Right cardiac atrium (tissue), 5 donors: Measurements from ENCODE around the gene FAM163A. TPM values are rescaled to one million over a fixed set of nuclear protein-coding genes. Genes with fewer than 3 reads are reported as not detected.

Experiments
- ATAC-seq, 2 donors: fragments of 200-7000 bp; cut with Tn5 transposase; one replicate each; pipeline versions ENCODE4 v1.8.0 to v1.9.1; 2020; ENCODE audit warnings: moderate library complexity in 2 of 2, mild to moderate bottlenecking in 1 of 2
- DNase-seq, 3 donors: peaks; one replicate each; pipeline ENCODE4 v3.0.0-alpha.2; 2020
- H3K27ac ChIP-seq: one replicate; pipeline ENCODE4 v1.5.1; 2013; ENCODE audit warnings: mild to moderate bottlenecking, low read length, control low read depth, moderate library complexity
- H3K27me3 ChIP-seq: one replicate; pipeline ENCODE4 v1.6.1; 2013; ENCODE audit not compliant: control insufficient read depth, insufficient read depth
- H3K4me1 ChIP-seq: one replicate; pipeline ENCODE4 v1.6.1; 2013; ENCODE audit warnings: low read length; ENCODE audit not compliant: control insufficient read depth, insufficient read depth
- H3K4me3 ChIP-seq: one replicate; pipeline ENCODE4 v1.5.1; 2013; ENCODE audit warnings: low read length, control low read depth
- H3K9me3 ChIP-seq: one replicate; pipeline ENCODE4 v1.6.1; 2013; ENCODE audit warnings: low read length; ENCODE audit not compliant: control insufficient read depth
- WGBS: extraction: QIAGEN DNeasy Blood & Tissue Kit; methylation state at CpG from one replicate; pipeline ENCODE4 v1.1.7; 2013; 5-methylcytosine and 5-hydroxymethylcytosine counted together
- intact Hi-C, 4 donors: fragments of 100-400 bp; cut with DNase I; formaldehyde crosslinking; loops; one replicate each; pipeline versions ENCODE4 v1.11.0 to v1.14.0; 2022 to 2023
- polyA plus RNA-seq: library from polyadenylated mRNA; stranded (reverse); fragments of 200-250 nt; gene quantifications from one replicate; pipeline ENCODE4 v1.2.3, GENCODE V29; 2013
- total RNA-seq, 4 donors: library from RNA; stranded (reverse); fragmentation: NEBNext Ultra II Directional; extraction: Animal tissue kit (Norgen Biotek cat#: 25700); gene quantifications; one replicate each; pipeline ENCODE4 v1.2.1, GENCODE V29; 2021
- donor health status: healthy with polysubstance abuse.
- donor health status: DM: no; HTN: yes; CAD: no.
- donor health status: DM: no; HTN: no; CAD: no.
- donor health status: DM: no; HTN: yes; CAD: no; lungs with severe emphysema.
- donor health status: DM: yes; HTN: yes; CAD: no.

The FAM163A gene
- total and polyA plus RNA-seq, 5 donors: 0.09 to 0.19 (median 0.16) TPM; not detected in 2

- Histone ChIP-seq H3K9me3 (no peaks in the 10 kb centered on the region), H3K4me3 (no peak overlapping the region), H3K27me3 (no peaks in the 10 kb centered on the region), H3K27ac (no peak overlapping the region), H3K4me1 (no peaks in the 10 kb centered on the region)
- ATAC-seq (peak; percentile 18 to 74), DNase-seq (peak in 1 of 3 donors; percentile 29)
- WGBS: 81% methylated on average over 11 of the region's 11 CpGs
- intact Hi-C loops: loop anchor here in 1 of 4 donors (2.0 kb wide), 1 partner anchor 99 kb away; no protein-coding TSS in a partner anchor
Measured at GRCh38 chr1:179807691-179808485, 64.8 kb downstream of the FAM163A start.

GRCh38 chr1:179808503-179808902 is 65.4 kb downstream of the FAM163A start:
- Histone ChIP-seq H3K9me3 (no peaks in the 10 kb centered on the region), H3K4me3 (no peak overlapping the region), H3K27me3 (no peaks in the 10 kb centered on the region), H3K27ac (no peak overlapping the region), H3K4me1 (no peaks in the 10 kb centered on the region)
- intact Hi-C loops: loop anchor here in 1 of 4 donors (2.0 kb wide), 1 partner anchor 100 kb away; no protein-coding TSS in a partner anchor
- no peak for DNase-seq
- ATAC-seq: no peak
- WGBS: 97% methylated on average over 1 of the region's 1 CpG

GRCh38 chr1:179809506-179810366 is 66.6 kb downstream of the FAM163A start:
- intact Hi-C loops: loop anchor here (1.0 to 5.0 kb wide), 4 partner anchors 101 to 103 kb away; no protein-coding TSS in a partner anchor
- ATAC-seq (peak; percentile 52 to 57), DNase-seq (peak in 2 of 3 donors; percentile 46 to 76)
- H3K4me1 ChIP-seq: peaks cover 2% of the 10 kb centered on the region
- 43% methylated on average over 14 of the region's 14 CpGs for WGBS
- H3K27me3 ChIP-seq: no peaks in the 10 kb centered on the region
- no peak overlapping the region for H3K4me3 ChIP-seq
- H3K27ac ChIP-seq: no peak overlapping the region
- no peaks in the 10 kb centered on the region for H3K9me3 ChIP-seq

- intact Hi-C loops: loop anchor here in 3 of 4 donors (1.0 to 5.0 kb wide), 3 partner anchors 103 to 104 kb away; no protein-coding TSS in a partner anchor
- no peak for ATAC-seq
Measured at GRCh38 chr1:179810367-179810715, 67.2 kb downstream of the FAM163A start.

GRCh38 chr1:179812501-179813292 is 69.6 kb downstream of the FAM163A start:
- Histone ChIP-seq H3K9me3 (no peaks in the 10 kb centered on the region), H3K27ac (no peak overlapping the region), H3K4me3 (no peak overlapping the region), H3K27me3 (no peaks in the 10 kb centered on the region), H3K4me1 (peaks cover 5% of the 10 kb centered on the region)
- ATAC-seq: no peak
- DNase-seq: peak in 2 of 3 donors; percentile 44 to 75
- intact Hi-C loops: loop anchor here in 1 of 4 donors (5.0 kb wide), 1 partner anchor 105 kb away; no protein-coding TSS in a partner anchor
- WGBS: 76% methylated on average over 37 of the region's 37 CpGs

More at GRCh38 chr1:179810367-179810715, 67.2 kb downstream of the FAM163A start:
- Histone ChIP-seq H3K4me3 (no peak overlapping the region), H3K27me3 (no peaks in the 10 kb centered on the region), H3K4me1 (peaks cover 2% of the 10 kb centered on the region), H3K9me3 (no peaks in the 10 kb centered on the region), H3K27ac (no peak overlapping the region)
- DNase-seq: no peak
- WGBS: 80% methylated on average over 7 of the region's 7 CpGs

GRCh38 chr1:179813626-179814545 is 70.8 kb downstream of the FAM163A start:
- Histone ChIP-seq H3K27ac (no peak overlapping the region), H3K4me3 (no peak overlapping the region), H3K27me3 (no peaks in the 10 kb centered on the region), H3K4me1 (peaks cover 5% of the 10 kb centered on the region), H3K9me3 (no peaks in the 10 kb centered on the region)
- ATAC-seq (no peak), DNase-seq (peak in 1 of 3 donors; percentile 60)
- intact Hi-C loops: loop anchor here in 1 of 4 donors (5.0 kb wide), 1 partner anchor 107 kb away; no protein-coding TSS in a partner anchor
- WGBS: 84% methylated on average over 28 of the region's 28 CpGs

GRCh38 chr1:179814546-179814838 is 71.4 kb downstream of the FAM163A start:
- no peak overlapping the region for H3K27ac ChIP-seq
- 2% methylated on average over 16 of the region's 16 CpGs for WGBS
- intact Hi-C loops: loop anchor here in 1 of 4 donors (5.0 kb wide), 1 partner anchor 107 kb away; no protein-coding TSS in a partner anchor
- H3K4me3 ChIP-seq: peak overlapping the region; percentile 31
- H3K4me1 ChIP-seq: peaks cover 5% of the 10 kb centered on the region
- H3K9me3 ChIP-seq: no peaks in the 10 kb centered on the region
- peak; percentile 78 to 91 (median 81) for DNase-seq
- ATAC-seq: peak; percentile 56 to 62
- H3K27me3 ChIP-seq: no peaks in the 10 kb centered on the region

GRCh38 chr1:179815641-179816040 is 72.5 kb downstream of the FAM163A start:
- DNase-seq (no peak), ATAC-seq (no peak)
- H3K27me3 ChIP-seq: no peaks in the 10 kb centered on the region
- H3K4me1 ChIP-seq: peaks cover 5% of the 10 kb centered on the region
- no peaks in the 10 kb centered on the region for H3K9me3 ChIP-seq
- intact Hi-C loops: no loop called here
- 32% methylated on average over 5 of the region's 5 CpGs for WGBS
- H3K4me3 ChIP-seq: no peak overlapping the region
- no peak overlapping the region for H3K27ac ChIP-seq

- intact Hi-C loops: no loop called here
- H3K4me1 ChIP-seq: peaks cover 5% of the 10 kb centered on the region
- WGBS: 50% methylated on average over 17 of the region's 17 CpGs
- ATAC-seq: peak; percentile 52 to 56
- H3K27ac ChIP-seq: no peak overlapping the region
- no peak overlapping the region for H3K4me3 ChIP-seq
- no peaks in the 10 kb centered on the region for H3K9me3 ChIP-seq
- no peaks in the 10 kb centered on the region for H3K27me3 ChIP-seq
- DNase-seq: peak; percentile 67 to 92 (median 88)
Measured at GRCh38 chr1:179816196-179816960, 73.3 kb downstream of the FAM163A start.
